ENCODE data around the gene PLAAT2. TPM values are rescaled to one million over a fixed set of nuclear protein-coding genes. Genes with fewer than 3 reads are reported as not detected.
"Not testable (repeated sequence)": the region's sequence is repeated elsewhere in the genome, so short reads cannot be mapped to it uniquely, and the experiment has no call there.

Gene PLAAT2
- total RNA-seq, 1 experiment from 2014 or later, result 7.3 TPM

DNA sequence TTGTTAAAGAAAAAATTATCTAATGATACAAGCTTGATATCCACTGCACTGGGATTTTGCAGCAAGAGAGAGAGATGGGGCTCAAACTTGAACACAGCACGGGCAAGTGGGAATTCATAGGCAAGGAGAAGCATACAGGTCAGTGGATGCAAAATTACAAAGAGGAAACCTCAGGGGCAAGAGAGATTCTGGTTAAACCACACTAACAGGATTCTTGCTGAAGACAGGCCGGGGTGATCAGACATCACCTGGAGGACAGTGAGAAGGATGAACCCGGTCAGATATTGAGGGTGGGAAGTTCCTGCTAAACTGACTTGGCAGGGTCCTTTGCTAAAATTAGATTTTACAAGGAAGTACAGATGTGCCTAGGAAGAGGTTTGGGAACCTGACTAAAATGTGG is 29.1 kb downstream of the PLAAT2 start:
- peak overlapping the region; percentile 84 for H3K27ac Mint-ChIP-seq (ENCODE audit: unreplicated experiment)
- intact Hi-C loops (cut with micrococcal nuclease; ENCODE audit: unreplicated experiment), result loop anchor here (5.0 kb wide), 2 partner anchors 48 to 98 kb away; no protein-coding TSS in a partner anchor
- CTCF ChIA-PET, result interaction anchor here (1.2 kb wide), 1 partner anchor 17 kb away, joined by 3 read pairs; no protein-coding TSS in a partner anchor
- no peak overlapping the region for H3K4me3 Mint-ChIP-seq (ENCODE audit: low read depth, unreplicated experiment)
- TF ChIP-seq, protein P1, sequence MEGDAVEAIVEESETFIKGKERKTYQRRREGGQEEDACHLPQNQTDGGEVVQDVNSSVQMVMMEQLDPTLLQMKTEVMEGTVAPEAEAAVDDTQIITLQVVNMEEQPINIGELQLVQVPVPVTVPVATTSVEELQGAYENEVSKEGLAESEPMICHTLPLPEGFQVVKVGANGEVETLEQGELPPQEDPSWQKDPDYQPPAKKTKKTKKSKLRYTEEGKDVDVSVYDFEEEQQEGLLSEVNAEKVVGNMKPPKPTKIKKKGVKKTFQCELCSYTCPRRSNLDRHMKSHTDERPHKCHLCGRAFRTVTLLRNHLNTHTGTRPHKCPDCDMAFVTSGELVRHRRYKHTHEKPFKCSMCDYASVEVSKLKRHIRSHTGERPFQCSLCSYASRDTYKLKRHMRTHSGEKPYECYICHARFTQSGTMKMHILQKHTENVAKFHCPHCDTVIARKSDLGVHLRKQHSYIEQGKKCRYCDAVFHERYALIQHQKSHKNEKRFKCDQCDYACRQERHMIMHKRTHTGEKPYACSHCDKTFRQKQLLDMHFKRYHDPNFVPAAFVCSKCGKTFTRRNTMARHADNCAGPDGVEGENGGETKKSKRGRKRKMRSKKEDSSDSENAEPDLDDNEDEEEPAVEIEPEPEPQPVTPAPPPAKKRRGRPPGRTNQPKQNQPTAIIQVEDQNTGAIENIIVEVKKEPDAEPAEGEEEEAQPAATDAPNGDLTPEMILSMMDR (IDR thresholded peaks at IDR 0.05; ENCODE audit: unreplicated experiment), result no peak
- DNase-seq, result no peak
- no peaks in the 10 kb centered on the region for H3K27me3 Mint-ChIP-seq (ENCODE audit: unreplicated experiment)
- no peaks in the 10 kb centered on the region for H3K9me3 Mint-ChIP-seq (ENCODE audit: low read depth, unreplicated experiment)
- no TSS peak for BruUV-seq (replicated peaks)
- H3K4me1 Mint-ChIP-seq (ENCODE audit: low read depth, unreplicated experiment), result peaks cover 65% of the 10 kb centered on the region
- peaks cover 45% of the 10 kb centered on the region for H3K36me3 Mint-ChIP-seq (ENCODE audit: insufficient read depth, unreplicated experiment)

DNA sequence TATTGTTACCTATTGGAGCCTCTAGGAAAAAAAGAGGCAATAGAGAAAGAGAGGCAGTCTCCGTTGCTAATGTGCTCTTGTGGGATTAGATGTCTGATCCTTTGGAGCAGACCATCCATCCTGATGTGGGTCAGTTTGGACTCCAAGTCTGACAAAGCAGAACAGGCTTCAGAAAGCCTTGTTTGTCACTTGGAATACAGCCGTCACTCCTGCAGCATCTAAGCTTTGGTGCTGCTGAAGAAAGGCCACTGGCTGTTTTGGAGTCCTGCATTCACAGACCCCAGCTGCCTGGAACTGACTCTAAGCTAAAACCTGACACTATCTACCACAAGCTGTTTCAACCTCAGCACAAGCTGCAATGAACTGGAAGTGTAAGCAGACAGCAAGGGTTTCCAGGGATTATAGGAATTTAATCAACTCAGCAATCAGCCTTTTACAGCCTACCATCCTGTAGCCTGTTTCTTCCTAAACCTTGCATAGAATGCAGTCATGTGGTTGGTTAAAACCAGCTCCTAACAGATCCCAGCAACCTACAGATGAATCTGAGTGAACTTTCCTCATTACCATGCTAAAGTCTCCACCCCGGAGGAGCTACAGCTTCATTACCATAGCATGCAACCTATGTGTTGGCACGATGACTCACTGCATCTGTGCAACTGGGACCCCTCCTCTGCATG is 30.2 kb downstream of the PLAAT2 start:
- H3K4me3 Mint-ChIP-seq (ENCODE audit: low read depth, unreplicated experiment), result peak overlapping the region; percentile 32
- peaks cover 72% of the 10 kb centered on the region for H3K4me1 Mint-ChIP-seq (ENCODE audit: low read depth, unreplicated experiment)
- peaks cover 44% of the 10 kb centered on the region for H3K36me3 Mint-ChIP-seq (ENCODE audit: insufficient read depth, unreplicated experiment)
- TF ChIP-seq, protein P1 (IDR thresholded peaks at IDR 0.05; ENCODE audit: unreplicated experiment), result no peak
- H3K27me3 Mint-ChIP-seq (ENCODE audit: unreplicated experiment), result no peaks in the 10 kb centered on the region
- no TSS peak for BruUV-seq (replicated peaks)
- intact Hi-C loops (cut with micrococcal nuclease; ENCODE audit: unreplicated experiment), result loop anchor here (5.0 kb wide), 2 partner anchors 49 to 99 kb away; no protein-coding TSS in a partner anchor
- H3K9me3 Mint-ChIP-seq (ENCODE audit: low read depth, unreplicated experiment), result no peaks in the 10 kb centered on the region
- DNase-seq, result no peak
- peak overlapping the region; percentile 84 for H3K27ac Mint-ChIP-seq (ENCODE audit: unreplicated experiment)
- CTCF ChIA-PET, result interaction anchor here (1.0 to 1.2 kb wide), 2 partner anchors 18 to 54 kb away, joined by 3 to 4 read pairs; no protein-coding TSS in a partner anchor

DNA sequence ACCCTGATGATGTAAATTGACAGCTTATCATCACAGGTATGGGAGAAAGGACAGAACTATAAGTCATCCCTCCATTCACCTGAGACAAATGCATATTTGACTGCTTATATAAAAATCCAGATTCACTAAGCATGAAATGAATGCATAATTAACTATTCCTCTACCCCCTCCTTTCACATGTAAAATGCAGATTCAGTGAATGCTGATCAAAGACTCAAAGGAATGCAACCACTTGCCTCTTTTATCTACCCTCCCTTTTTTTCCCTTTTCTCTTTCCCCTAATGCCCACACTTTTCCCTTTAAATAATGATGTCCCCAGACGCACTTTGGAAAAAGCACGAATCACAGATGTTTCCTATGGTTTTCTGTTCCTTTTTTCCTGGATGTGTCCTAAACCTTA is 31.1 kb downstream of the PLAAT2 start:
- CTCF ChIA-PET, result no interaction called here
- no peaks in the 10 kb centered on the region for H3K9me3 Mint-ChIP-seq (ENCODE audit: low read depth, unreplicated experiment)
- DNase-seq, result no peak
- peaks cover 70% of the 10 kb centered on the region for H3K4me1 Mint-ChIP-seq (ENCODE audit: low read depth, unreplicated experiment)
- H3K27ac Mint-ChIP-seq (ENCODE audit: unreplicated experiment), result peak overlapping the region; percentile 84
- TF ChIP-seq, protein P1 (IDR thresholded peaks at IDR 0.05; ENCODE audit: unreplicated experiment), result no peak
- no peaks in the 10 kb centered on the region for H3K27me3 Mint-ChIP-seq (ENCODE audit: unreplicated experiment)
- peaks cover 43% of the 10 kb centered on the region for H3K36me3 Mint-ChIP-seq (ENCODE audit: insufficient read depth, unreplicated experiment)
- H3K4me3 Mint-ChIP-seq (ENCODE audit: low read depth, unreplicated experiment), result peak overlapping the region; percentile 27
- no TSS peak for BruUV-seq (replicated peaks)
- intact Hi-C loops (cut with micrococcal nuclease; ENCODE audit: unreplicated experiment), result loop anchor here (5.0 kb wide), 2 partner anchors 50 to 100 kb away; no protein-coding TSS in a partner anchor

DNA sequence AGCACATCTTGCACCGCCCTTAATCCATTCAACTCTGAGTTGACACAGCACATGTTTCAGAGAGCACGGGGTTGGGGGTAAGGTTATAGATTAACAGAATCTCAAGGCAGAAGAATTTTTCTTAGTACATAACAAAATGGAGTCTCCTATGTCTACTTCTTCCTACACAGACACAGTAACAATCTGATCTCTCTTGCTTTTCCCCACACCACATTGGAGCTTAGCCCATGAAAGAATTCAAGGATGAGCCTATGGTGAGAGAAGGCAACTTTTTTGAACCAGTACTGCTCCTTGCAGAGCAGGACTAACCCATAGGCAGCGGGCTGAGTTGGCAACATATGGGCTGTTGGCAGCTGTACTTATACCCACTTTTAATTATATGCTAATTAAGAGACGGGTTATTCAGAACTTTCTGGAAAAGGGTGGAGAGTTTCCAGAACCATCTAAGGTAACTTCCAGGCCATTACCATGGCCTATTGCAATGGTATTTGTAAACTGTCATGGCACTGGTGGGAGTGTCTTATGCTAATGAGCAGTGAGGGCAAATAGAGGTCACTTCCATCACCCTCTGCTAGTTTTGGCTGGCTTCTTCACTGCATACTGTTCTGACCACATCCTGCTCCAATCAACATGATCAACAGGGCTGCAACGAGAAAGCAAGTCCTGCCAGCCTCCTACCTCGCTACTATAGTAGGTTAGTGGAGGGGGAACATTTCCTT is 31.9 kb downstream of the PLAAT2 start:
- H3K27me3 Mint-ChIP-seq (ENCODE audit: unreplicated experiment); H3K9me3 Mint-ChIP-seq (ENCODE audit: low read depth, unreplicated experiment); BruUV-seq (replicated peaks); CTCF ChIA-PET: not testable (repeated sequence)
- DNase-seq, result peak; percentile 84
- Mint-ChIP-seq H3K27ac (ENCODE audit: unreplicated experiment) (peak overlapping the region; percentile 84), H3K4me1 (ENCODE audit: low read depth, unreplicated experiment) (peaks cover 66% of the 10 kb centered on the region), H3K4me3 (ENCODE audit: low read depth, unreplicated experiment) (peak overlapping the region; percentile 27), H3K36me3 (ENCODE audit: insufficient read depth, unreplicated experiment) (peaks cover 37% of the 10 kb centered on the region)
- intact Hi-C loops (cut with micrococcal nuclease; ENCODE audit: unreplicated experiment), result loop anchor here (1.0 to 5.0 kb wide), 5 partner anchors 34 to 101 kb away; no protein-coding TSS in a partner anchor
